Skeletal muscle satellite cell (primary cell): ENCODE measurements around the gene SYT9. TPM values are rescaled to one million over a fixed set of nuclear protein-coding genes. Genes with fewer than 3 reads are reported as not detected.
"Not testable (repeated sequence)": the region's sequence is repeated elsewhere in the genome, so short reads cannot be mapped to it uniquely, and the experiment has no call there.

ENCODE experiments used
- H3K27me3 ChIP-seq: 2 replicates; pipeline ENCODE4 v1.7.0; 2013; ENCODE audit warnings: low read length; ENCODE audit not compliant: control insufficient read depth, insufficient read depth
- H3K36me3 ChIP-seq: 2 replicates; pipeline ENCODE4 v1.7.0; 2013; ENCODE audit warnings: mild to moderate bottlenecking, control low read depth, low read length; ENCODE audit not compliant: insufficient read depth
- H3K4me1 ChIP-seq: 2 replicates; pipeline ENCODE4 v1.7.0; 2013; ENCODE audit warnings: low read length; ENCODE audit not compliant: control insufficient read depth, insufficient read depth
- H3K4me2 ChIP-seq: 2 replicates; pipeline ENCODE4 v1.7.0; 2013; ENCODE audit warnings: mild to moderate bottlenecking, low read length
- H3K4me3 ChIP-seq: 2 replicates; pipeline ENCODE4 v1.7.0; 2013; ENCODE audit warnings: low read length
- H3K9ac ChIP-seq: 2 replicates; pipeline ENCODE4 v1.7.0; 2013; ENCODE audit warnings: mild to moderate bottlenecking, low read depth, low read length, moderate library complexity
- H3K9me3 ChIP-seq: replicated peaks from 2 replicates; pipeline ENCODE4 v1.7.0; 2013; ENCODE audit warnings: mild to moderate bottlenecking, control low read depth, low read length
- small RNA-seq: library from RNA; depleted of rRNA; stranded (forward); fragments of <200 nt; gene quantifications from one replicate; pipeline ENCODE3, GENCODE V24; 2012

The SYT9 gene

GRCh38 chr11:7512525-7513233 lies 261.0 kb downstream of the SYT9 start:
- Histone ChIP-seq H3K4me3 (peak overlapping the region; percentile 92), H3K9me3 (no peaks in the 10 kb centered on the region), H3K27me3 (peaks cover 37% of the 10 kb centered on the region), H3K9ac (peak overlapping the region; percentile 75), H3K36me3 (no peaks in the 10 kb centered on the region), H3K4me2 (peak overlapping the region; percentile 100), H3K4me1 (peaks cover 19% of the 10 kb centered on the region)

GRCh38 chr11:7513234-7514098 lies 261.8 kb downstream of the SYT9 start, which contains the start of gene PPFIBP2:
TSS of gene PPFIBP2 (plus strand) at chr11:7513999. CDS start at chr11:7549476, 35,477 bp downstream.
- Histone ChIP-seq H3K9me3 (no peaks in the 10 kb centered on the region), H3K9ac (peak within 1 kb of the TSS; percentile 75), H3K36me3 (no peaks in the 10 kb centered on the region), H3K4me2 (peak within 1 kb of the TSS; percentile 100), H3K4me1 (peaks cover 19% of the 10 kb centered on the region), H3K27me3 (peaks cover 40% of the 10 kb centered on the region), H3K4me3 (peak within 1 kb of the TSS; percentile 92)

- no peaks in the 10 kb centered on the region for H3K9me3 ChIP-seq
- H3K4me2 ChIP-seq: peak overlapping the region; percentile 100
- no peaks in the 10 kb centered on the region for H3K36me3 ChIP-seq
- peak overlapping the region; percentile 75 for H3K9ac ChIP-seq
- H3K4me3 ChIP-seq: peak overlapping the region; percentile 92
- H3K4me1 ChIP-seq: peaks cover 19% of the 10 kb centered on the region
- H3K27me3 ChIP-seq: peaks cover 42% of the 10 kb centered on the region
Measured at GRCh38 chr11:7514099-7514591, 262.4 kb downstream of the SYT9 start.

- Histone ChIP-seq H3K4me2 (no peak overlapping the region), H3K9ac (no peak overlapping the region), H3K36me3 (no peaks in the 10 kb centered on the region), H3K4me1 (peaks cover 19% of the 10 kb centered on the region), H3K9me3 (no peaks in the 10 kb centered on the region), H3K4me3 (no peak overlapping the region), H3K27me3 (peaks cover 35% of the 10 kb centered on the region)
Measured at GRCh38 chr11:7515447-7515886, 263.8 kb downstream of the SYT9 start.

GRCh38 chr11:7516475-7516874 lies 264.8 kb downstream of the SYT9 start:
- Histone ChIP-seq H3K4me3 (no peak overlapping the region), H3K9ac (no peak overlapping the region), H3K4me1 (peaks cover 19% of the 10 kb centered on the region), H3K36me3 (no peaks in the 10 kb centered on the region), H3K4me2 (no peak overlapping the region), H3K9me3 (no peaks in the 10 kb centered on the region), H3K27me3 (peaks cover 42% of the 10 kb centered on the region)

GRCh38 chr11:7517743-7518142 lies 266.0 kb downstream of the SYT9 start:
- H3K36me3 ChIP-seq, H3K4me3 ChIP-seq, H3K9ac ChIP-seq, H3K9me3 ChIP-seq, H3K4me2 ChIP-seq: not testable (repeated sequence)
- Histone ChIP-seq H3K27me3 (peaks cover 54% of the 10 kb centered on the region), H3K4me1 (peaks cover 14% of the 10 kb centered on the region)

Small RNA genes within 50 kb of the gene (small RNA-seq; reads per million reads assigned to genes)
- not detected for gene MIR302E
